Measurements from ENCODE around the gene C9orf153. TPM values are rescaled to one million over a fixed set of nuclear protein-coding genes. Genes with fewer than 3 reads are reported as not detected.

Gene C9orf153
- total and polyA plus RNA-seq, 7 donors = 0.04 to 0.51 (median 0.17) TPM; not detected in 1

DNA sequence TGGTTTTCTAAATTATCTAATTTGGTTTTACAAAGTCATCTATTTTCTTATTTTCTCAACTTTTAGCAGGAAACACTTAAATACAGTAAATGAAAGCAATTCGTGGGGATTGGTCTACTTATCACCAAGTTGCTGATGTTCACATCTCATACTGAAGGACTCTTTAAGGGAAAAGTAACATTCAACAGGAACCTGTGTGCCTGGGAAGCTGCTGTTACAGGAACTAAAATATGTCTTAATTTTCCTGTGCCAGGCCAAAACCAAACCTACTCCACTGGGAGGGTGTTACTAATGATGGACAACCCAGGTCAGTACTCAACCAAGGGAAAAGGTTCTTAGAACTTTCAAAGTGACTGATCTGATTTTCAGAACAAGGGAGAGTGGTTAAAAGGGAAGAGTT is 17.6 kb upstream of the C9orf153 start:
- ATAC-seq (no peak), DNase-seq (no peak)
- Histone ChIP-seq H3K9me3 (no peaks in the 10 kb centered on the region), H3K27me3 (ENCODE audit: insufficient read depth in 3 of 3, low read length in 2 of 3) (no peaks in the 10 kb centered on the region), H3K27ac (no peak overlapping the region), H3K4me1 (peaks cover 38% of the 10 kb centered on the region), H3K36me3 (ENCODE audit: insufficient read depth in 1 of 2, low read depth in 1 of 2) (peaks cover 3 to 27% of the 10 kb centered on the region in 2 donors), H3K4me3 (no peak overlapping the region)
- 55 to 61% (median 57%) methylated on average over 1 of the region's 1 CpG for WGBS, 3 donors
- TF ChIP-seq, protein P1, sequence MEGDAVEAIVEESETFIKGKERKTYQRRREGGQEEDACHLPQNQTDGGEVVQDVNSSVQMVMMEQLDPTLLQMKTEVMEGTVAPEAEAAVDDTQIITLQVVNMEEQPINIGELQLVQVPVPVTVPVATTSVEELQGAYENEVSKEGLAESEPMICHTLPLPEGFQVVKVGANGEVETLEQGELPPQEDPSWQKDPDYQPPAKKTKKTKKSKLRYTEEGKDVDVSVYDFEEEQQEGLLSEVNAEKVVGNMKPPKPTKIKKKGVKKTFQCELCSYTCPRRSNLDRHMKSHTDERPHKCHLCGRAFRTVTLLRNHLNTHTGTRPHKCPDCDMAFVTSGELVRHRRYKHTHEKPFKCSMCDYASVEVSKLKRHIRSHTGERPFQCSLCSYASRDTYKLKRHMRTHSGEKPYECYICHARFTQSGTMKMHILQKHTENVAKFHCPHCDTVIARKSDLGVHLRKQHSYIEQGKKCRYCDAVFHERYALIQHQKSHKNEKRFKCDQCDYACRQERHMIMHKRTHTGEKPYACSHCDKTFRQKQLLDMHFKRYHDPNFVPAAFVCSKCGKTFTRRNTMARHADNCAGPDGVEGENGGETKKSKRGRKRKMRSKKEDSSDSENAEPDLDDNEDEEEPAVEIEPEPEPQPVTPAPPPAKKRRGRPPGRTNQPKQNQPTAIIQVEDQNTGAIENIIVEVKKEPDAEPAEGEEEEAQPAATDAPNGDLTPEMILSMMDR (IDR thresholded peaks at IDR 0.05) = no peak
- intact Hi-C loops (cut with DNase I) = no loop called here

DNA sequence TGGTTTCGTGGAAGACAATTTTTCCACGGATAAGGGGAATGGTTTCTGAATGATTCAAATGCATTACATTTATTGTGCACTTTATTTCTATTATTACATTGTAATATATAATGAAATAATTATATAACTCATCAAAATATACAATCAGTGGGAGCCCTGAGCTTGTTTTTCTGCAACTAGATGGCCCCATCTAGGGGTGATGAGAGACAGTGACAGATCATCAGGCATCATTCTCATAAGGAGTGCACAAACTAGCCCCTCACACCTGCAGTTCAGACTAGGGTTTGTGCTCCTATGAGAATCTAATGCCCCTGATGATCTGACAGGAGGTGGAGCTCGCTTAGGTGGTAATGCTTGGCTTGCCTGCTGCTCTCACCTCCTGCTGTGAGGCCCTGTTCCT is 16.5 kb upstream of the C9orf153 start:
- TF ChIP-seq, protein P1 (IDR thresholded peaks at IDR 0.05) = peak; percentile 6

DNA sequence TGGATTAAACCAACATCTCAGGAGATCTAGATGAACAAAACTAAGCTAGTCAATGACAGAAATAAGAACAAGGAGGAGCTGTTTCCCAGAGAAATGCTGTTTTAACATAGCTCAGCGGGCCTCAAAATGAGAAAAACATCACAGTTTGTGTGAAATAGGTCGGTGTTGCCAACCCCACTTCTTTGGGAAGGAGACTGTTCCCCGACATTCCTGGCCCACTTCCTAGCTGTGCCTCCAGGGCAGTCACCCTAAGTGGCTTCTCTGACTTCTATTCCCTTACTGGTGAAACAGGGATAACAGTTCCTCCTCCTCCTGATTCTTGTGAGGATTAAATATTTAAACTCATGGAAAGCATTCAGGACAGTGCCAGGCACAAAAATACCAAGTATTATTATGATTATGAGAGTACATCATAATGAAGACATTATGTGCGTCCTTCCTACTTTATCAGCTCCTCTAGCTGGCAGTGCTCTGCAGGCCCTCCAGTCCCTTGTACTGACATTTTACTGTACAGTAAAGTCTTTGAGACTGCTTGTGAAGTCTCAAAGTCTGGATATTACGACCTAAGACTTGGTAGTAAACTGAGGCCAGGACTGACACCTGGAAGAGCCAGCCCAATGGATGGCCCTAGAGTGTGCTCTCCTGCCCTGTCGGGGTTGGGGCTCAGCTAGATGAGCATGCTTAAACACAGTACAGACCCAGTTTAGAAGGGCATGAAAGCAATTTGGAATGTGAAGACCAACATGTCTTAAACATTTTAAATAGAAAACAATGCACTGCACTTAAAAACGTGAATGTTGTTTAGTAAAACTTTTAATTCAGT is 15.6 kb upstream of the C9orf153 start:
- intact Hi-C loops (cut with DNase I) = no loop called here
- Histone ChIP-seq H3K36me3 (ENCODE audit: insufficient read depth in 1 of 2, low read depth in 1 of 2) (peaks cover 3 to 41% of the 10 kb centered on the region in 2 donors), H3K4me1 (peaks cover 24% of the 10 kb centered on the region), H3K27ac (no peak overlapping the region), H3K27me3 (ENCODE audit: insufficient read depth in 3 of 3, low read length in 2 of 3) (no peaks in the 10 kb centered on the region), H3K4me3 (no peak overlapping the region), H3K9me3 (no peaks in the 10 kb centered on the region)
- no peak for DNase-seq
- WGBS, 3 donors = 70 to 76% (median 73%) methylated on average over 7 of the region's 7 CpGs
- no peak for ATAC-seq
- TF ChIP-seq, protein P1 (IDR thresholded peaks at IDR 0.05) = no peak

More for the DNA sequence above, 16.5 kb upstream of the C9orf153 start:
- no peaks in the 10 kb centered on the region for H3K9me3 ChIP-seq
- no peak overlapping the region for H3K27ac ChIP-seq
- DNase-seq (no peak), ATAC-seq (peak in 1 of 4 donors; percentile 38)
- H3K36me3 ChIP-seq (ENCODE audit: insufficient read depth in 1 of 2, low read depth in 1 of 2) = peaks cover 3 to 38% of the 10 kb centered on the region in 2 donors
- peaks cover 34% of the 10 kb centered on the region for H3K4me1 ChIP-seq
- WGBS, 3 donors = 78 to 85% (median 78%) methylated on average over 3 of the region's 3 CpGs
- no peaks in the 10 kb centered on the region for H3K27me3 ChIP-seq (ENCODE audit: insufficient read depth in 3 of 3, low read length in 2 of 3)
- no peak overlapping the region for H3K4me3 ChIP-seq
- intact Hi-C loops (cut with DNase I) = no loop called here

DNA sequence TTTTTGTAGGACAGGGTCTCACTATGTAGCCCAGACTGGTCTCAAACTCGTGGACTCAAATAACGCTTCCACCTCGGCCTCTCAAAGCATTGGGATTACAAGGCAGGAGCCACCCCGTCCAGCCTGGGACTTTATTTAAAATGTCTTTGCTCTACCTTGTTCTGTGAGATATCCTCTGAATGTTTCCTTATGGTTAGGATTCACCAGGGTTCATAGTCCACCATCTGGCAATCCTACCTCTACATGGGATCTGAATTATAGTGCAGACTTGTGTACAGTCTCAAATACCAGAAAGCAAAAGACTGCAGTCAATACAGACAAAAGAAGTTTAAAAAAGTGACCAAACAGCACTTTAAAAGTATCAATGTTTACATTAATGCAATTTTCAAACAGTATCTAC is 12.8 kb upstream of the C9orf153 start:
- no peaks in the 10 kb centered on the region for H3K9me3 ChIP-seq
- intact Hi-C loops (cut with DNase I) = no loop called here
- ATAC-seq (no peak), DNase-seq (no peak)
- no peak overlapping the region for H3K27ac ChIP-seq
- TF ChIP-seq, protein P1 (IDR thresholded peaks at IDR 0.05) = no peak
- WGBS, 3 donors = 91 to 97% (median 96%) methylated on average over 4 of the region's 4 CpGs
- H3K4me1 ChIP-seq = peaks cover 10% of the 10 kb centered on the region
- peaks cover 3 to 39% of the 10 kb centered on the region in 2 donors for H3K36me3 ChIP-seq (ENCODE audit: insufficient read depth in 1 of 2, low read depth in 1 of 2)
- no peaks in the 10 kb centered on the region for H3K27me3 ChIP-seq (ENCODE audit: insufficient read depth in 3 of 3, low read length in 2 of 3)
- H3K4me3 ChIP-seq = no peak overlapping the region
